HG03135 (cell line): ENCODE measurements around the gene TUBAL3.
A peak's percentile ranks its signal among the peaks of the same experiment; 100 is the strongest.

Experiments
- ATAC-seq: cut with Tn5 transposase; IDR thresholded peaks from one replicate; pipeline ENCODE4 v1.9.1; 2021; ENCODE audit warnings: mild to moderate bottlenecking, moderate library complexity; ENCODE audit not compliant: unreplicated experiment

The TUBAL3 gene

GRCh38 chr10:5404208-5405041, at the start of gene TUBAL3:
TUBAL3 (minus strand) TSS chr10:5404828; CDS start chr10:5404792, 36 bp downstream.
- no peak for ATAC-seq

GRCh38 chr10:5453749-5454489, 49.3 kb upstream of the TUBAL3 start:
- ATAC-seq = no peak

DNA sequence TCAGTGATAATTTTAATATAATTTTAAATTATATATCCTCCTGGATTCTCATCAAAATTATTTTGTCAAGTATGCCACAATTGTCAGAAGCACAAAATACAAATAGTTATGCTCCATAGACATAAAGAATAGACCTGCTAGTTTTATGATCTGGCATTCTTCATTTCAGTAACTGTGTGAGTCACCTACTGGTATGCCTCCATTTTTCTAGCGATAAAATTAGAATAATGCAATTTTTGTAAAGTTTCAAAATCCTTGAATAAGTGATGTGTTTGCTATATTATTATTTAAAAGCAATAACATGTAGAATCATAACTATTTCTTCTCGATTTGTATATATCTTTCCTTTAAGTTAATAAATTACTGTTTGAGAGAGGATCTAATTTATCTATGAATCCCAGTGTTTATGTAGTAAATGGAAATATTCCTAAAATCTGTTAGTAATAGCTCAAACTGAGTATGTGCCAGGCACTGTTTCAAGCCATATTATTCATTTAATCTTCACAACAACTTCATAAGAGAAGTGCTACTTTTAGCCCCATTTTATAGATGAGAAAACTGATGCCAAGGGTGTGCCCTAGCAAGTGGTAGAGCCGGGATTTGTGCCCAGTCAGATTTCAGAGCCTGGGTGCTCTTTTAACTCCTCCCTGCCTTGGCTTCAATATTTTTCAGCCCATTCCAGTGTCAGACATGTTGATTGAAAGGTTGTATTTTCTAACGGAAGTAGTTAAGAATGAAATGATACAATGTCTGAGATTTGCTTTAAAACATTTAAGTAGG, 46.2 kb upstream of the TUBAL3 start:
- ATAC-seq = no peak

- no peak for ATAC-seq
Measured at GRCh38 chr10:5449823-5450222, 45.2 kb upstream of the TUBAL3 start.

DNA sequence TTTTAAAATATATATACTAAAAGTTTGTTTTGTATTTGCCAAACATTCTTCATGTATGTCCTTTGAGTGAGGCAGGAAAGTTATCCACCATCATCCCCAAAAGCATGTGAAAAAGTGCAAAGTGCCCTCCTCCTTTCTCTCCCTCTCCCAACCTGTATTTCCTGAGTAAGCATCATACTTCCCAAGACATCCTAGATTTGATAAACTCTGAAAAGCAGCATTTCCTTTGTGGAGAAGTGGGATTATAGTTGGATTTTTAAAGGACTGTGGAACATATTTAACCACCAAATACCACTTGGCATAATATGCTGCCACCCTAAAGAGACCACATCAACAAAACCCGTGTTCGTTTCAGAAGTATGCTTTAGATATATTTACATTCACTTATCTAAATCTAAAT, 44.6 kb upstream of the TUBAL3 start:
- no peak for ATAC-seq

- no peak for ATAC-seq
Measured at GRCh38 chr10:5448333-5449001, 43.8 kb upstream of the TUBAL3 start.

DNA sequence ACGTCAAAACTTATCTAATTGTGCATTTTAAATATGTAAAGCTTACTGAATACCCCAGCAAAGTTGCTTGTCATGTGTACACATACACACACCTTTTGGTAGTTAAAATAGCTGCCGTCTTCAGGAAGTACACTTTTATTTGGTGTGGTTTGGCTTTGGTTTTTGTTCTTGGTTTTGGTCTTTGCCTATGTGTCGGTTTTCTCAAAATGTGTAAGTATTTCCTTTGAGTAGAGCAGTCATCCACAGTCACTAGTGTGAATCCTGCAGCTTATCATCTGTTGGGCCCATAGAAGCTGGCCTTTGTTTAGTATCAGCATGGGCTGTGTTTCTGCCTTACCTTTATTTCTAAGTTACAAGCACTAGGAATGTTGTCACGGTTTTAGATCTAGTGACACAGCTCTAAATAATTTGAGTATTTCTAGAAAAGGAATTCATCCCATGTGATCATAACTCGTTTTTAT, 43.0 kb upstream of the TUBAL3 start:
- no peak for ATAC-seq

- no peak for ATAC-seq
Measured at GRCh38 chr10:5447056-5447455, 42.4 kb upstream of the TUBAL3 start.

DNA sequence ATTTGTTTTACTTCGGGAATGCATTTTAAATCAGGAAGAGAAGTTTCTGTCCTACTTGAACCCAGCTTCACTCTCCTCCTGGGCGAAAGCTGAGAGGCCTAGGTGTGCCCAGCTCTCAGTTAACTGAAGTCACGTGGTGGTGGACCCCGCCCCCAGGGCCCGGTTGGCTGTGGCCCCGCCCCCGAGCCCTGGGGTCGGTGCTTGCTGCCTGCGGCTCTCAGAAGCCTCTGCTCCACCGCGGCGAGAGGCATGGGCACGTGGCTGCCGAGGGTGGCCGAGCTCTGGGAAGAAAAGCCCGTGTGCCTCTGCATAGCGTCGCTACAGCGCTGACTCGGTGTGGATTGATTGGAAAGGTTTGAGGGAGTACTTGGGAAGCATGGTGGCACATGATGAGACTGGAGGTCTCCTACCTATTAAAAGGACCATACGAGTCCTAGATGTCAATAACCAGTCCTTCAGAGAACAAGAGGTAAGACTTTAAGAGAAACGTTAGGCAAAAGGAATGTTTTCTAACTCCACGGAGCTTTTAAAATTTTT, 41.8 kb upstream of the TUBAL3 start:
- peak; percentile 57 for ATAC-seq

- ATAC-seq = no peak
Measured at GRCh38 chr10:5445006-5445405, 40.4 kb upstream of the TUBAL3 start.

DNA sequence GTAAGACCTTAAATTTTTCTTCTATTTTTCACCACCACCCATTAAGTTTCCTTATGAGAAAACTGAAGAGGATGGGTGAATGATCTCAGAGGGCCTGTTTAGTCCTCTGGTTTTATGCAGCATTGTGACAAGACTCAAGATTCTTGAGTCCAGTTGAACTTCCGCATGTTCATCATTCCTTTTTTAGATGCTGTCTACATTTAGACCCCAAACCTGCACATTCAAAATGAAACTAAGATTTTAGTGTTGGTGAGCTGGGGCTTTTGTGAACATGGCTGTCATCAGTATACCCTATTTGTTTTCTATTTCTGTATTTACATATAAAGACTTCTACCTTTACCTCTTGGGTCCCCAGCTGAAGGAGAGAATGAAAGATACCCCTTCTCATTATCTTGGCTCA, 38.8 kb upstream of the TUBAL3 start:
- ATAC-seq = peak; percentile 78

- ATAC-seq = peak; percentile 32
Measured at GRCh38 chr10:5442990-5443370, 38.4 kb upstream of the TUBAL3 start.

GRCh38 chr10:5442065-5442989, 37.7 kb upstream of the TUBAL3 start:
- ATAC-seq = no peak

GRCh38 chr10:5441106-5441505, 36.5 kb upstream of the TUBAL3 start:
- ATAC-seq = no peak

DNA sequence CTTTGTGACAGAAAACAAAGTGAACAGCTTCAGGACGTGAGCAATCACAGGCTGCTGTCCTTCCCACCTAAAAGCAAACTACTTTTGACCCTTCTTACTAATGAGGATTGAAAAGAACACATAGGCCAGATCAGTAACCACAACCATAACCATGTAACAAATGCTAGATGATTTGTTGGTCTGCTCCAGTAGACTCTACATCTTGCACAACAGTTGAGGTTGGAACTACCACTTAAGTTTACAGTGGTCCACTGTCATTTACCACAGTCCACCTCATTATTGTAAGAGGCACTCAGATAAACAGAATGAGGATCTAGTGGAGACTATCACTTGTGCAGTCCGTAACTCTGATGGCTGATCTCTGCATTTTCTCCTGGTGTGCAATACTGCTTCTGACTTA, 35.6 kb upstream of the TUBAL3 start:
- ATAC-seq = no peak

DNA sequence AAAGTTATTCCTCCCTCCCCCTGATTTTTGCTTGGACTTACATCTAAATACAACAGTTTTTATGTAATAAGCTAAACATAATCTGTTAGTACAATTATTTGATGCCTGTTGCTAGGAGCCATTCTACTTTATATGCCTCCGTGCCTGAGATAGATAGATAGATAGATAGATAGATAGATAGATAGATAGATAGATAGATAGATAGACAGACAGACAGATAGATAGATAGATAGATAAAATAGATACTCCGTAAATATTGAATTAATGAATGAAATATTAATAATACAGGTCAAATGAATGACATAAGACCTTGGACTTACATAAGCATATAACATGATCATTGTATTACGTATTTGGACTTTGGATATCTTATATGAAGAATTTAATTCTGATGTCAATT, 30.7 kb upstream of the TUBAL3 start:
- no peak for ATAC-seq

DNA sequence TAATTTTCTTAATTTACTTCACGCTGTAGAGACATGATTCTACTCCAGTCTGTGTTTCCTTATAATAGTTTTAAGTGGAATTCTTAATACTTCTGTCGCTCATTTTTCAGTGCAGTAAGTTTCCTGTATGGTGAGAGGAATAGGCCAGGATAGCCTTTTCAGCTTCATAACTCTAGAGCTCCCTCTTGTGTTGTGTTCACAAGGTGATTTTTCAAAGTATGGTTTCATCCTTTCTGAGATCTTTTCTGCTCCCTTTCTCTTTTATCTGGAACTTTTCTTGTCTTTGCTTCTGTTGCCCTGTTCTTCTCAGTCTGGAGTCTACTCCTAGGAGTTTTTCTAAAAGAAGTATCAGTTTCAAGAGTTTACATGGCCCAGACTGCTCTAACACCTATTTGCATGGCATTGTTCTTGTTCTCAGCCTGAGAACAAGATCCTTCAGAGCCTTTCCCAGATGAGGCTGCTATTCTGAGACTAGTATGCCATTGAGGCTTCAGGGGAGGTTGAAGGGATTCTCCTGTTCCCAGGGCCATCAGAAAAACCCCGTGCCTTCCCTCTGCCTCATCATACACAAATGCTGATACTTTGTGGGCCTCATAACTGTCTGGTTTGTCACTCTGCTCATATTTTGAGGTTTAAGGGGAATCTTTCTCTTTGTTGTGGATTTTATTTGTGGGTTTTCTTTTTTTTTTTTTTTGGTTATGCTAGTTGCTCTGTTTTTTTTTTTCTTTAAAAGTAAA, 29.6 kb upstream of the TUBAL3 start:
- ATAC-seq = no peak

DNA sequence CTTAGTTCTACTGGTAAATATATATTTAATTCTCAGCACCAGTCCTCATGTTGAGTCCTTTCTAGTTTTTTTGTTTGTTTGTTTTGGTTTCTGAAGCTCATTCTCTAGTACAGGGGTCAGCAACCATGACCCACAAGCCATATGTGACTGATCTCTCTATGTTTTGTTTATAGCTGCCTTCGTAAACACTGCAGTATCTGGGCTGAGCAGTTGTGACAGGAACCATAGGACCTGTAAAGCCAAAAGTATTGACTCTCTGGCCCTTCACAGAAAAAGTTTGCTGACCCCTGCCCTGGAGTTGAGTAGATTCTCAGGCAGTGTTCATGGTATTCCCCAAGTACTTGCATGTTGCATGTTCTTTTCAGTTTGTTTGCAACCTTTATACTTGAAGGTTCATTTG, 28.6 kb upstream of the TUBAL3 start:
- ATAC-seq = no peak

- no peak for ATAC-seq
Measured at GRCh38 chr10:5428133-5428532, 23.5 kb upstream of the TUBAL3 start.
